ENCODE measurements around the gene UGT1A4.

UGT1A4 gene

GRCh38 chr2:233792720-233793119 is 74.2 kb downstream of the UGT1A4 start:
- DNase-seq: no peak

- no peak for DNase-seq
Observed at GRCh38 chr2:233793465-233794127, 75.1 kb downstream of the UGT1A4 start.

- DNase-seq: no peak
Observed at GRCh38 chr2:233794128-233794658, 75.7 kb downstream of the UGT1A4 start.

- DNase-seq: no peak
Observed at GRCh38 chr2:233795735-233796171, 77.2 kb downstream of the UGT1A4 start.

GRCh38 chr2:233796254-233796653 is 77.7 kb downstream of the UGT1A4 start:
- DNase-seq: no peak

GRCh38 chr2:233798335-233799086 is 80.0 kb downstream of the UGT1A4 start:
- DNase-seq: no peak

- DNase-seq: no peak
Observed at GRCh38 chr2:233799087-233799665, 80.6 kb downstream of the UGT1A4 start.

- DNase-seq: no peak
Observed at GRCh38 chr2:233799716-233800115, 81.2 kb downstream of the UGT1A4 start.

GRCh38 chr2:233800208-233800607 is 81.7 kb downstream of the UGT1A4 start:
- no peak for DNase-seq

GRCh38 chr2:233801357-233802131 is 83.0 kb downstream of the UGT1A4 start:
- no peak for DNase-seq

GRCh38 chr2:233802132-233802815 is 83.7 kb downstream of the UGT1A4 start:
- no peak for DNase-seq

GRCh38 chr2:233803292-233803911 is 84.9 kb downstream of the UGT1A4 start:
- no peak for DNase-seq

- no peak for DNase-seq
Observed at GRCh38 chr2:233803994-233804393, 85.5 kb downstream of the UGT1A4 start.

GRCh38 chr2:233807215-233807865 is 88.8 kb downstream of the UGT1A4 start:
- no peak for DNase-seq

GRCh38 chr2:233807966-233808935 is 89.7 kb downstream of the UGT1A4 start:
- DNase-seq: no peak

- DNase-seq: no peak
Observed at GRCh38 chr2:233810385-233810784, 91.8 kb downstream of the UGT1A4 start.

GRCh38 chr2:233811087-233811486 is 92.6 kb downstream of the UGT1A4 start:
- DNase-seq: no peak

- no peak for DNase-seq
Observed at GRCh38 chr2:233811732-233812131, 93.2 kb downstream of the UGT1A4 start.

GRCh38 chr2:233813236-233814055 is 94.9 kb downstream of the UGT1A4 start:
- no peak for DNase-seq

Data from CD4-positive, alpha-beta T cell treated with Interleukin-10 for 1 hour (primary cell).